Hepatocyte (in vitro differentiated cells): Measurements from ENCODE around the gene DRC7. TPM values are rescaled to one million over a fixed set of nuclear protein-coding genes. Genes with fewer than 3 reads are reported as not detected.

Experiments used
- DNase-seq: peaks from one replicate; pipeline ENCODE4 v3.0.0-alpha.2; 2016; ENCODE audit warnings: low spot score
- H2AFZ ChIP-seq: fragments of 200-600 bp; sonication (generic); 2 replicates; pipeline ENCODE4 v1.6.0; 2016; ENCODE audit warnings: antibody characterized with exemption, mild to moderate bottlenecking
- H3K27ac ChIP-seq: fragments of 200-600 bp; sonication (generic); 2 replicates; pipeline ENCODE4 v1.5.1; 2016; ENCODE audit warnings: mild to moderate bottlenecking
- H3K27me3 ChIP-seq: fragments of 200-600 bp; sonication (generic); 2 replicates; pipeline ENCODE4 v1.6.1; 2016
- H3K36me3 ChIP-seq: fragments of 200-600 bp; sonication (generic); replicated peaks from 2 replicates; pipeline ENCODE4 v1.5.1; 2016; ENCODE audit warnings: low read depth; ENCODE audit not compliant: insufficient read depth
- H3K4me1 ChIP-seq: fragments of 200-600 bp; sonication (generic); 2 replicates; pipeline ENCODE4 v1.5.1; 2016; ENCODE audit warnings: mild to moderate bottlenecking, moderate library complexity; ENCODE audit not compliant: insufficient read depth
- H3K4me2 ChIP-seq: fragments of 200-600 bp; sonication (generic); 2 replicates; pipeline ENCODE4 v1.6.0; 2016
- H3K4me3 ChIP-seq: fragments of 200-600 bp; sonication (generic); 2 replicates; pipeline ENCODE4 v1.5.1; 2016; ENCODE audit warnings: mild to moderate bottlenecking
- H3K79me2 ChIP-seq: fragments of 200-600 bp; sonication (generic); 2 replicates; pipeline ENCODE4 v1.6.0; 2017; ENCODE audit warnings: mild to moderate bottlenecking
- H3K9me2 ChIP-seq: fragments of 200-600 bp; sonication (generic); replicated peaks from 2 replicates; pipeline ENCODE4 v1.6.0; 2017; ENCODE audit warnings: mild to moderate bottlenecking; ENCODE audit not compliant: insufficient read depth
- H3K9me3 ChIP-seq: fragments of 200-600 bp; sonication (generic); 2 replicates; pipeline ENCODE4 v1.5.1; 2016; ENCODE audit warnings: low read depth, mild to moderate bottlenecking
- H4K20me1 ChIP-seq: fragments of 200-600 bp; sonication (generic); 2 replicates; pipeline ENCODE4 v1.6.0; 2016; ENCODE audit warnings: mild to moderate bottlenecking; ENCODE audit not compliant: insufficient read depth, poor library complexity, severe bottlenecking
- CTCF ChIP-seq: fragments of 200-600 bp; sonication (generic); IDR thresholded peaks from 2 replicates; pipeline ENCODE4 v1.5.1; 2016; ENCODE audit warnings: antibody characterized with exemption, mild to moderate bottlenecking; ENCODE audit not compliant: poor library complexity
- EZH2 ChIP-seq: fragments of 200-600 bp; sonication (generic); IDR thresholded peaks from 2 replicates; pipeline ENCODE4 v1.6.1; 2016; ENCODE audit warnings: antibody characterized with exemption, mild to moderate bottlenecking, borderline replicate concordance
- EZH2phosphoT487 ChIP-seq: fragments of 200-600 bp; sonication (generic); IDR thresholded peaks from one replicate; pipeline ENCODE4 v1.6.1; 2018; ENCODE audit warnings: antibody characterized with exemption, mild to moderate bottlenecking, low read depth, moderate library complexity; ENCODE audit not compliant: unreplicated experiment, severe bottlenecking
- WGBS: methylation state at CpG from one replicate; pipeline ENCODE4 v1.1.6; 2016; ENCODE audit warnings: low lambda C conversion rate; ENCODE audit errors: missing lambda C conversion rate; 5-methylcytosine and 5-hydroxymethylcytosine counted together
- polyA plus RNA-seq: library from polyadenylated mRNA; unstranded; fragments of >200 nt; fragmentation: Nextera tagmentation; extraction: Ambion mirVana; gene quantifications from 2 replicates; pipeline ENCODE4 v1.2.1, GENCODE V29; 2016
- total RNA-seq: library from RNA; depleted of rRNA; stranded (reverse); fragments of >200 nt; gene quantifications from 2 replicates; pipeline ENCODE4 v1.2.3, GENCODE V29; 2014

DRC7 gene
- total and polyA plus RNA-seq, 2 experiments from 2014 or later = 0.27 to 0.93 TPM

- H3K79me2 ChIP-seq = peaks cover 5% of the 10 kb centered on the region
- H3K4me1 ChIP-seq = no peaks in the 10 kb centered on the region
- no peak overlapping the region for H2AFZ ChIP-seq
- no peak overlapping the region for H3K4me3 ChIP-seq
- WGBS = 52% methylated on average over 18 of the region's 18 CpGs
- H3K27ac ChIP-seq = no peak overlapping the region
- H3K27me3 ChIP-seq = no peaks in the 10 kb centered on the region
- H4K20me1 ChIP-seq = no peaks in the 10 kb centered on the region
- H3K36me3 ChIP-seq = no peaks in the 10 kb centered on the region
- DNase-seq = peak; percentile 86
- H3K9me3 ChIP-seq = no peaks in the 10 kb centered on the region
- no peak for TF ChIP-seq EZH2
- TF ChIP-seq CTCF = peak; percentile 100
- TF ChIP-seq EZH2phosphoT487 = no peak
- no peaks in the 10 kb centered on the region for H3K9me2 ChIP-seq
- no peak overlapping the region for H3K4me2 ChIP-seq
Observed at GRCh38 chr16:57648581-57649442, 45.8 kb upstream of the DRC7 start.

GRCh38 chr16:57649443-57649751 lies 45.2 kb upstream of the DRC7 start:
- TF ChIP-seq CTCF (no peak), EZH2 (no peak), EZH2phosphoT487 (no peak)
- no peak overlapping the region for H3K4me2 ChIP-seq
- WGBS = 80% methylated on average over 6 of the region's 6 CpGs
- DNase-seq = no peak
- no peak overlapping the region for H3K27ac ChIP-seq
- H3K4me1 ChIP-seq = no peaks in the 10 kb centered on the region
- H3K27me3 ChIP-seq = no peaks in the 10 kb centered on the region
- no peak overlapping the region for H2AFZ ChIP-seq
- H3K4me3 ChIP-seq = no peak overlapping the region
- H3K9me2 ChIP-seq = no peaks in the 10 kb centered on the region
- H3K9me3 ChIP-seq = no peaks in the 10 kb centered on the region
- H4K20me1 ChIP-seq = no peaks in the 10 kb centered on the region
- no peaks in the 10 kb centered on the region for H3K36me3 ChIP-seq
- H3K79me2 ChIP-seq = peaks cover 5% of the 10 kb centered on the region

GRCh38 chr16:57649846-57650245 lies 44.8 kb upstream of the DRC7 start:
- 99% methylated on average over 7 of the region's 7 CpGs for WGBS
- H4K20me1 ChIP-seq = no peaks in the 10 kb centered on the region
- DNase-seq = no peak
- H3K27ac ChIP-seq = no peak overlapping the region
- H3K4me3 ChIP-seq = no peak overlapping the region
- no peaks in the 10 kb centered on the region for H3K36me3 ChIP-seq
- TF ChIP-seq EZH2phosphoT487 (no peak), CTCF (no peak), EZH2 (no peak)
- no peaks in the 10 kb centered on the region for H3K4me1 ChIP-seq
- no peak overlapping the region for H3K4me2 ChIP-seq
- no peaks in the 10 kb centered on the region for H3K27me3 ChIP-seq
- H3K9me3 ChIP-seq = no peaks in the 10 kb centered on the region
- peaks cover 5% of the 10 kb centered on the region for H3K79me2 ChIP-seq
- H2AFZ ChIP-seq = no peak overlapping the region
- no peaks in the 10 kb centered on the region for H3K9me2 ChIP-seq
